H9 (cell line): ENCODE measurements around the gene COL23A1. TPM values are rescaled to one million over a fixed set of nuclear protein-coding genes. Genes with fewer than 3 reads are reported as not detected.

ENCODE experiments used
- DNase-seq: peaks from one replicate; pipeline ENCODE4 v3.0.0-alpha.2; 2017
- H2AFZ ChIP-seq: one replicate; pipeline ENCODE4 v1.6.1; 2013; ENCODE audit warnings: mild to moderate bottlenecking, low read length, control low read depth, moderate library complexity
- H2AK5ac ChIP-seq: 2 replicates; pipeline ENCODE4 v1.6.1; 2013; ENCODE audit warnings: low read length, control low read depth, mixed read lengths; ENCODE audit not compliant: insufficient read length
- H2BK120ac ChIP-seq: one replicate; pipeline ENCODE4 v1.6.1; 2013; ENCODE audit warnings: low read depth, mild to moderate bottlenecking, low read length, control low read depth, inconsistent platforms; ENCODE audit not compliant: poor library complexity, severe bottlenecking
- H2BK12ac ChIP-seq: 2 replicates; pipeline ENCODE4 v1.6.1; 2013; ENCODE audit warnings: low read length, control low read depth, mixed read lengths, low read depth; ENCODE audit not compliant: insufficient read length
- H2BK15ac ChIP-seq: 2 replicates; pipeline ENCODE4 v1.6.1; 2013; ENCODE audit warnings: low read depth, low read length, control low read depth
- H2BK20ac ChIP-seq: one replicate; pipeline ENCODE4 v1.6.1; 2013; ENCODE audit warnings: low read depth, mild to moderate bottlenecking, low read length, control low read depth, inconsistent platforms; ENCODE audit not compliant: poor library complexity, severe bottlenecking
- H2BK5ac ChIP-seq: 2 replicates; pipeline ENCODE4 v1.6.1; 2013; ENCODE audit warnings: low read length, control low read depth, mixed read lengths; ENCODE audit not compliant: insufficient read length
- H3K14ac ChIP-seq: 2 replicates; pipeline ENCODE4 v1.6.1; 2013; ENCODE audit warnings: low read length, control low read depth; ENCODE audit not compliant: insufficient read depth
- H3K18ac ChIP-seq: 2 replicates; pipeline ENCODE4 v1.6.1; 2013; ENCODE audit warnings: low read depth, mild to moderate bottlenecking, mixed read lengths, low read length, control low read depth; ENCODE audit not compliant: insufficient read length
- H3K23ac ChIP-seq: 2 replicates; pipeline ENCODE4 v1.6.1; 2013; ENCODE audit warnings: low read length, control low read depth, mixed read lengths, low read depth; ENCODE audit not compliant: insufficient read length
- H3K23me2 ChIP-seq: 2 replicates; pipeline ENCODE4 v1.6.1; 2013; ENCODE audit warnings: low read depth, mild to moderate bottlenecking, mixed read lengths, low read length, control low read depth; ENCODE audit not compliant: insufficient read length, poor library complexity, severe bottlenecking
- H3K27ac ChIP-seq: 2 replicates; pipeline ENCODE4 v1.5.1; 2013; ENCODE audit warnings: low read length, control low read depth, mixed read lengths, low read depth; ENCODE audit not compliant: insufficient read length
- H3K27me3 ChIP-seq: 2 replicates; pipeline ENCODE4 v1.6.1; 2013; ENCODE audit warnings: low read length, control low read depth, inconsistent platforms; ENCODE audit not compliant: insufficient read depth
- H3K4ac ChIP-seq: 2 replicates; pipeline ENCODE4 v1.6.1; 2013; ENCODE audit warnings: low read depth, mild to moderate bottlenecking, control low read depth, inconsistent platforms, low read length, moderate library complexity
- H3K4me1 ChIP-seq: 2 replicates; pipeline ENCODE4 v1.6.1; 2013; ENCODE audit warnings: low read length, control low read depth, inconsistent platforms; ENCODE audit not compliant: insufficient read depth
- H3K4me2 ChIP-seq: 2 replicates; pipeline ENCODE4 v1.6.1; 2013; ENCODE audit warnings: low read length, control low read depth, mixed read lengths; ENCODE audit not compliant: insufficient read length, insufficient read depth
- H3K56ac ChIP-seq: 2 replicates; pipeline ENCODE4 v1.6.1; 2013; ENCODE audit warnings: low read depth, mild to moderate bottlenecking, mixed read lengths, low read length, control low read depth; ENCODE audit not compliant: insufficient read length
- H3K79me1 ChIP-seq: 2 replicates; pipeline ENCODE4 v1.6.1; 2013; ENCODE audit warnings: low read depth, mild to moderate bottlenecking, moderate library complexity, low read length, control low read depth, inconsistent platforms; ENCODE audit not compliant: insufficient read depth, poor library complexity, severe bottlenecking
- H3K79me2 ChIP-seq: 2 replicates; pipeline ENCODE4 v1.6.1; 2013; ENCODE audit warnings: low read length, control low read depth, inconsistent platforms; ENCODE audit not compliant: insufficient read depth
- H3K9ac ChIP-seq: 2 replicates; pipeline ENCODE4 v1.6.1; 2013; ENCODE audit warnings: low read length, control low read depth, mixed read lengths; ENCODE audit not compliant: insufficient read length; ENCODE audit errors: extremely low read depth
- H3K9me3 ChIP-seq: one replicate; pipeline ENCODE4 v1.6.1; 2013; ENCODE audit warnings: low read depth, low read length, inconsistent platforms; ENCODE audit not compliant: control insufficient read depth
- H3T11ph ChIP-seq: one replicate; pipeline ENCODE4 v1.6.1; 2013; ENCODE audit warnings: mild to moderate bottlenecking, low read length, control low read depth, inconsistent platforms
- H4K20me1 ChIP-seq: one replicate; pipeline ENCODE4 v1.6.1; 2013; ENCODE audit not compliant: control insufficient read depth, insufficient read length, insufficient read depth
- H4K5ac ChIP-seq: 2 replicates; pipeline ENCODE4 v1.6.1; 2013; ENCODE audit warnings: low read depth, mild to moderate bottlenecking, mixed read lengths, low read length, control low read depth; ENCODE audit not compliant: insufficient read length
- H4K8ac ChIP-seq: replicated peaks from 2 replicates; pipeline ENCODE4 v1.6.1; 2013; ENCODE audit warnings: low read length, control low read depth, mixed read lengths, low read depth; ENCODE audit not compliant: insufficient read length
- H4K91ac ChIP-seq: 2 replicates; pipeline ENCODE4 v1.6.1; 2013; ENCODE audit warnings: low read depth, mild to moderate bottlenecking, moderate library complexity, mixed read lengths, low read length, control low read depth; ENCODE audit not compliant: insufficient read length
- H3K27ac Mint-ChIP-seq, 3 experiments: 2 replicates in 2 of 3; 3 replicates in 1 of 3; pipeline ENCODE4 v1.8.0; 2020 to 2021; ENCODE audit warnings: mixed read lengths in 3 of 3, mild to moderate bottlenecking in 1 of 3, moderate library complexity in 1 of 3
- H3K27me3 Mint-ChIP-seq: 2 replicates; pipeline ENCODE4 v1.8.0; 2021; ENCODE audit warnings: low read depth, mild to moderate bottlenecking, moderate library complexity, mixed read lengths
- H3K36me3 Mint-ChIP-seq, 3 experiments: 2 replicates in 2 of 3; 3 replicates in 1 of 3; pipeline ENCODE4 v1.8.0; 2020 to 2021; ENCODE audit warnings: low read depth in 3 of 3, mixed read lengths in 3 of 3; ENCODE audit not compliant: insufficient read depth in 1 of 3
- H3K4me1 Mint-ChIP-seq, 2 experiments: 2 replicates each; pipeline ENCODE4 v1.8.0; 2020; ENCODE audit warnings: mixed read lengths in 2 of 2
- H3K4me3 Mint-ChIP-seq, 2 experiments: 2 replicates in 1 of 2; 3 replicates in 1 of 2; pipeline ENCODE4 v1.8.0; 2020 to 2021; ENCODE audit warnings: mild to moderate bottlenecking in 2 of 2, mixed read lengths in 2 of 2, moderate library complexity in 1 of 2
- H3K9me3 Mint-ChIP-seq, 2 experiments: 2 replicates in 1 of 2; 3 replicates in 1 of 2; pipeline ENCODE4 v1.8.0; 2020; ENCODE audit warnings: mild to moderate bottlenecking in 2 of 2, mixed read lengths in 2 of 2, moderate library complexity in 1 of 2
- WGBS: extraction: QIAGEN DNeasy Blood & Tissue Kit; methylation state at CpG from one replicate; pipeline ENCODE4 v1.1.7; 2013; ENCODE audit warnings: missing lambda C conversion rate, low lambda C conversion rate, mixed read lengths; ENCODE audit not compliant: insufficient read length; ENCODE audit errors: extremely low coverage; 5-methylcytosine and 5-hydroxymethylcytosine counted together
- total RNA-seq: library from RNA; stranded (reverse); gene quantifications from 2 replicates; pipeline ENCODE4 v1.2.1, GENCODE V29; 2021
- TF ChIP-seq, protein P1 (sequence below): fragments of 200-600 bp; sonication (generic); conservative IDR thresholded peaks from 3 replicates; pipeline ENCODE4 v1.8.0; 2021; ENCODE audit warnings: antibody characterized with exemption, mild to moderate bottlenecking

Gene COL23A1
- total RNA-seq, 1 experiment from 2014 or later = 2.6 TPM

DNA sequence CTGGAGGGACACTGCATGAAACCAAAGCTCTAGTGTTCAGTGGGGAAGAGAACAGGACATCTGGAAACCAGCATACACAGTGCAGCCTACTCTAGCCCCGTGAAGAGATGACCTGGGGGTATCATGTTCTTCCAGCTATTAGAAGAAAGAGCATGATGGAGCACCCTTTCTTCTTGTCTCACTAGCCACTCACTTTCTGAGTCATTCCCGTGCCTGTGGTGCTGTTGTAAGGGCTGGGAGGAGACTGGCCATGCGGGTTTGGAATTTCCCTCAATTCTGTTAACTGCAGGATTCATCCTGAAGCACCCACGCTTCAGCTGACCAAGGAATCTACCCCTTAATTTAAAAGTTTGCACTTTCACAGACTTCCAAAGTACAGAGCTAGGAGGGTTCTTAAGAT lies 137.0 kb downstream of the COL23A1 start:
- no peak overlapping the region for H2AFZ ChIP-seq

More for the DNA sequence above, 137.0 kb downstream of the COL23A1 start:
- Histone ChIP-seq H3K18ac (no peak overlapping the region), H2BK20ac (no peak overlapping the region), H4K91ac (no peak overlapping the region), H3K23ac (no peak overlapping the region), H3K56ac (no peak overlapping the region), H3K9me3 (no peaks in the 10 kb centered on the region), H4K5ac (no peak overlapping the region), H3K4ac (no peak overlapping the region), H3K9ac (no peak overlapping the region), H4K8ac (no peak overlapping the region), H3K27ac (no peak overlapping the region), H3T11ph (no peak overlapping the region), H3K79me2 (no peaks in the 10 kb centered on the region), H3K23me2 (no peaks in the 10 kb centered on the region), H3K79me1 (no peaks in the 10 kb centered on the region), H4K20me1 (no peaks in the 10 kb centered on the region), H3K4me2 (no peak overlapping the region), H3K27me3 (no peaks in the 10 kb centered on the region), H2BK5ac (no peak overlapping the region), H3K14ac (no peak overlapping the region), H2BK120ac (no peak overlapping the region), H3K4me1 (no peaks in the 10 kb centered on the region), H2BK15ac (no peak overlapping the region), H2BK12ac (no peak overlapping the region), H2AK5ac (no peak overlapping the region)
- no peaks in the 10 kb centered on the region for H3K36me3 Mint-ChIP-seq
- TF ChIP-seq, protein P1, sequence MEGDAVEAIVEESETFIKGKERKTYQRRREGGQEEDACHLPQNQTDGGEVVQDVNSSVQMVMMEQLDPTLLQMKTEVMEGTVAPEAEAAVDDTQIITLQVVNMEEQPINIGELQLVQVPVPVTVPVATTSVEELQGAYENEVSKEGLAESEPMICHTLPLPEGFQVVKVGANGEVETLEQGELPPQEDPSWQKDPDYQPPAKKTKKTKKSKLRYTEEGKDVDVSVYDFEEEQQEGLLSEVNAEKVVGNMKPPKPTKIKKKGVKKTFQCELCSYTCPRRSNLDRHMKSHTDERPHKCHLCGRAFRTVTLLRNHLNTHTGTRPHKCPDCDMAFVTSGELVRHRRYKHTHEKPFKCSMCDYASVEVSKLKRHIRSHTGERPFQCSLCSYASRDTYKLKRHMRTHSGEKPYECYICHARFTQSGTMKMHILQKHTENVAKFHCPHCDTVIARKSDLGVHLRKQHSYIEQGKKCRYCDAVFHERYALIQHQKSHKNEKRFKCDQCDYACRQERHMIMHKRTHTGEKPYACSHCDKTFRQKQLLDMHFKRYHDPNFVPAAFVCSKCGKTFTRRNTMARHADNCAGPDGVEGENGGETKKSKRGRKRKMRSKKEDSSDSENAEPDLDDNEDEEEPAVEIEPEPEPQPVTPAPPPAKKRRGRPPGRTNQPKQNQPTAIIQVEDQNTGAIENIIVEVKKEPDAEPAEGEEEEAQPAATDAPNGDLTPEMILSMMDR = no peak
- H3K27me3 Mint-ChIP-seq = peaks cover 2% of the 10 kb centered on the region; the same call in 1 of the 2 replicates
- H3K4me1 Mint-ChIP-seq = peaks cover 12 to 18% of the 10 kb centered on the region in 2 experiments
- no peak for DNase-seq
- no peaks in the 10 kb centered on the region for H3K9me3 Mint-ChIP-seq
- H3K27ac Mint-ChIP-seq = no peak overlapping the region
- no CpG with 5 or more reads among the region's 4 CpGs for WGBS
- H3K4me3 Mint-ChIP-seq = no peak overlapping the region
